Neuronal stem cell (in vitro differentiated cells): ENCODE measurements around the gene TVP23A.

Source experiments
- DNase-seq: peaks from one replicate; pipeline ENCODE4 v3.0.0-alpha.2; 2013; ENCODE audit warnings: low spot score
- H2AFZ ChIP-seq: one replicate; pipeline ENCODE4 v1.6.1; 2013; ENCODE audit warnings: mild to moderate bottlenecking, low read length, inconsistent platforms
- H2AK5ac ChIP-seq: 2 replicates; pipeline ENCODE4 v1.6.1; 2013; ENCODE audit warnings: low read depth, mild to moderate bottlenecking, inconsistent platforms, low read length, moderate library complexity, mixed read lengths
- H2BK120ac ChIP-seq: 2 replicates; pipeline ENCODE4 v1.6.1; 2013; ENCODE audit warnings: low read depth, mild to moderate bottlenecking, inconsistent platforms, low read length, moderate library complexity, mixed read lengths
- H2BK12ac ChIP-seq: one replicate; pipeline ENCODE4 v1.6.1; 2013; ENCODE audit warnings: low read length, inconsistent platforms
- H2BK15ac ChIP-seq: 2 replicates; pipeline ENCODE4 v1.6.1; 2013; ENCODE audit warnings: mild to moderate bottlenecking, low read length, inconsistent platforms, mixed read lengths
- H2BK5ac ChIP-seq: one replicate; pipeline ENCODE4 v1.6.1; 2013; ENCODE audit warnings: inconsistent platforms, mild to moderate bottlenecking, low read length, moderate library complexity
- H3K14ac ChIP-seq: one replicate; pipeline ENCODE4 v1.6.1; 2013; ENCODE audit warnings: low read length, inconsistent platforms
- H3K18ac ChIP-seq: 2 replicates; pipeline ENCODE4 v1.6.1; 2013; ENCODE audit warnings: low read length, inconsistent platforms
- H3K23ac ChIP-seq: 2 replicates; pipeline ENCODE4 v1.6.1; 2013; ENCODE audit warnings: low read depth, mild to moderate bottlenecking, mixed read lengths, low read length, inconsistent platforms; ENCODE audit not compliant: poor library complexity
- H3K27ac ChIP-seq: replicated peaks from 3 replicates; pipeline ENCODE4 v1.5.1; 2013; ENCODE audit warnings: low read length, inconsistent platforms
- H3K27me3 ChIP-seq, 3 experiments: 2 replicates each; pipeline ENCODE4 v1.6.1; 2013; ENCODE audit warnings: low read length in 3 of 3, mild to moderate bottlenecking in 2 of 3, inconsistent platforms in 1 of 3, low read depth in 1 of 3, mixed read lengths in 1 of 3, moderate library complexity in 1 of 3; ENCODE audit not compliant: control insufficient read depth in 3 of 3, insufficient read depth in 3 of 3
- H3K36me3 ChIP-seq, 2 donors: replicated peaks in 1 of 2; 2 replicates each; pipeline ENCODE4 v1.6.1; 2013; ENCODE audit warnings: low read length in 2 of 2; ENCODE audit not compliant: control insufficient read depth in 2 of 2, insufficient read depth in 2 of 2
- H3K4ac ChIP-seq: 2 replicates; pipeline ENCODE4 v1.6.1; 2013; ENCODE audit warnings: inconsistent platforms, mild to moderate bottlenecking, low read length, moderate library complexity
- H3K4me1 ChIP-seq, 2 donors: 1 replicate in 1 of 2; 2 replicates in 1 of 2; pipeline ENCODE4 v1.6.1; 2013; ENCODE audit warnings: low read length in 2 of 2, low read depth in 1 of 2; ENCODE audit not compliant: control insufficient read depth in 2 of 2, insufficient read depth in 1 of 2
- H3K4me2 ChIP-seq: one replicate; pipeline ENCODE4 v1.6.1; 2013; ENCODE audit warnings: mild to moderate bottlenecking, low read length, inconsistent platforms; ENCODE audit not compliant: insufficient read depth, poor library complexity, severe bottlenecking
- H3K4me3 ChIP-seq, 2 donors: 2 replicates each; pipeline ENCODE4 v1.5.1; 2013; ENCODE audit warnings: low read length in 2 of 2, mild to moderate bottlenecking in 2 of 2, inconsistent platforms in 1 of 2, moderate library complexity in 1 of 2
- H3K79me1 ChIP-seq: one replicate; pipeline ENCODE4 v1.6.1; 2013; ENCODE audit warnings: low read depth, mild to moderate bottlenecking, inconsistent platforms, low read length, moderate library complexity
- H3K9ac ChIP-seq: one replicate; pipeline ENCODE4 v1.6.1; 2013; ENCODE audit warnings: mild to moderate bottlenecking, low read depth, low read length, inconsistent platforms; ENCODE audit not compliant: poor library complexity
- H3K9me3 ChIP-seq, 2 donors: replicated peaks in 1 of 2; 2 replicates each; pipeline versions ENCODE3 to v1.6.1; 2013; ENCODE audit warnings: low read length in 2 of 2, mild to moderate bottlenecking in 2 of 2, inconsistent platforms in 1 of 2, low read depth in 1 of 2, mixed read lengths in 1 of 2, moderate library complexity in 1 of 2; ENCODE audit not compliant: control insufficient read depth in 2 of 2, insufficient read depth in 1 of 2
- H4K8ac ChIP-seq: one replicate; pipeline ENCODE4 v1.6.1; 2013; ENCODE audit warnings: low read depth, mild to moderate bottlenecking, inconsistent platforms, low read length, moderate library complexity
- H4K91ac ChIP-seq: one replicate; pipeline ENCODE4 v1.6.1; 2013; ENCODE audit warnings: low read length, low read depth, mild to moderate bottlenecking, inconsistent platforms; ENCODE audit not compliant: poor library complexity
- WGBS, 2 donors: extraction: QIAGEN DNeasy Blood & Tissue Kit; methylation state at CpG; one replicate each; pipeline ENCODE4 v1.1.7; 2013; ENCODE audit warnings: missing lambda C conversion rate in 2 of 2, mixed read lengths in 1 of 2; ENCODE audit not compliant: insufficient read length in 2 of 2, insufficient replicate concordance in 1 of 2; ENCODE audit errors: extremely low coverage in 2 of 2; 5-methylcytosine and 5-hydroxymethylcytosine counted together

The TVP23A gene

DNA sequence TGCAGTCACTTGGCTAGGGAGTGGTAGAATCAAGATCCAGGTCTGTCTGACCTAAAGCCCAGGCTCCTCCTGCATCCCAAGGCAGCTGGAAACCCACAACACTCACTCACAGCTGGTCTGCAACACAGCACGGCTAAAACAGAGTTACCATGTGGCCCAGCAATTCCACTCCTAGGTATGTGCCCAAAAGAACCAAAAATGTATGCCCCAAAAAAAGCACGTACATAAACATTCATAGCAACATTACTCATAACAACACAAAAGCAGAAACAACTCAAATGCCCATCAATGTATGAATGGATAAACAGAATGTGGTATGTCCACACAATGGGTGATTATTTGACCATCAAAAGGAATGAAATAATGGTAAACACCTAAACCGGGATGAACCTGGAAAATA lies 8.9 kb downstream of the TVP23A start:
- Histone ChIP-seq H3K4me3 (no peak overlapping the region), H2BK5ac (no peak overlapping the region), H2AK5ac (no peak overlapping the region), H4K8ac (no peak overlapping the region), H3K18ac (no peak overlapping the region), H3K9ac (no peak overlapping the region), H3K4me1 (no peaks in the 10 kb centered on the region), H3K9me3 (peaks cover 0 to 3% of the 10 kb centered on the region in 2 donors), H2BK12ac (no peak overlapping the region), H3K14ac (no peak overlapping the region), H3K4ac (no peak overlapping the region), H4K91ac (no peak overlapping the region), H3K27me3 (no peaks in the 10 kb centered on the region), H2AFZ (no peak overlapping the region), H3K36me3 (no peaks in the 10 kb centered on the region), H3K27ac (no peak overlapping the region), H2BK15ac (no peak overlapping the region), H3K23ac (no peak overlapping the region), H2BK120ac (no peak overlapping the region), H3K79me1 (peaks cover 1% of the 10 kb centered on the region), H3K4me2 (no peak overlapping the region)
- no peak for DNase-seq
- WGBS, 2 donors, result no CpG with 5 or more reads among the region's 3 CpGs

DNA sequence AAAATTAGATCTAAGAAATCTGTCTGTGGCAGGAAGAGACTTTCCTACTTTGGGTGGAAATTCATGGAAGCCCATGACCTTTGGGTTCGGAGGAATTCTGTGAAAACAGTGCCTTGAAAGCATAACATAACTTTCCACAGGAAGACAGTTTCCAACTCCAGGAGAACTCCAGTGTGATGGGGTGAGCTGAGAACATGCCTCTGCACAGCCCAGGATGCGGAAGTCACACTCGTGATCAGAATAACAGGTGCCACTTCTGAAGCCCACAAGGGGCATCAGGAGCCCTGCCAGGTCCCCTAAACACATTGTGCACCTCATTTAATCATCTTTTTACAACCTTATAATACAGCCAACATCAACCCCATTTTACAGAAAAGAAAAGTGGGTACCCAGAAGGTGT lies 9.7 kb downstream of the TVP23A start:
- H3K23ac ChIP-seq, result no peak overlapping the region
- H3K9me3 ChIP-seq, result peaks cover 0 to 3% of the 10 kb centered on the region in 2 donors
- no peak overlapping the region for H2BK120ac ChIP-seq
- no peak overlapping the region for H2BK15ac ChIP-seq
- no peak overlapping the region for H3K9ac ChIP-seq
- no peak overlapping the region for H2BK5ac ChIP-seq
- H3K36me3 ChIP-seq, result no peaks in the 10 kb centered on the region
- no peak overlapping the region for H3K4ac ChIP-seq
- no peak overlapping the region for H4K8ac ChIP-seq
- H2AFZ ChIP-seq, result no peak overlapping the region
- H3K4me1 ChIP-seq, result no peaks in the 10 kb centered on the region
- no peaks in the 10 kb centered on the region for H3K79me1 ChIP-seq
- no peak for DNase-seq
- no peak overlapping the region for H4K91ac ChIP-seq
- H3K4me2 ChIP-seq, result no peak overlapping the region
- no peak overlapping the region for H3K4me3 ChIP-seq
- no peak overlapping the region for H2AK5ac ChIP-seq
- H3K27ac ChIP-seq, result no peak overlapping the region
- WGBS, 2 donors, result no CpG with 5 or more reads among the region's 3 CpGs
- H3K14ac ChIP-seq, result no peak overlapping the region
- no peak overlapping the region for H3K18ac ChIP-seq
- no peaks in the 10 kb centered on the region for H3K27me3 ChIP-seq
- H2BK12ac ChIP-seq, result no peak overlapping the region

DNA sequence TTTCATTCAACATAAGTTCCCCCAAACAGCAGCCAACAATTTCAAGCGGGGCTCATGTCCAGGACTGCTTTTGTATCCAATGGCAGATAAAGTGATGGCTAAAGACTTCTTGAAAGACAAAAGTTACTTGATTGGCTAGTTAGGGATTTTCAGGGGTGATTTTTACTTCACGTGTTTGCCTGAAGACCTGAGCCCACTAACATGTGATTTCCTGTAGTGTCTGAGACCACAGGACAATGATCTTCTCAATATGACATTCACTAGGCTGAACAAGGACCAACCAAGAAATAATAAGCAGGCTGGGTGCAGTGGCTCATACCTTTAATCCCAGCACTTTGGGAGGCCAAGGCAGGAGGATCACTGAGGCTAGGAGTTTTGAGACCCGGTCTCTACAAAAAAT lies 10.4 kb downstream of the TVP23A start:
- Histone ChIP-seq H4K91ac (no peak overlapping the region), H3K9ac (no peak overlapping the region), H3K4ac (no peak overlapping the region), H3K23ac (no peak overlapping the region), H2AFZ (no peak overlapping the region), H3K27me3 (no peaks in the 10 kb centered on the region), H3K4me3 (no peak overlapping the region), H4K8ac (no peak overlapping the region), H3K36me3 (no peaks in the 10 kb centered on the region), H3K27ac (no peak overlapping the region), H2AK5ac (no peak overlapping the region), H2BK15ac (no peak overlapping the region), H3K18ac (no peak overlapping the region), H2BK120ac (no peak overlapping the region), H3K4me2 (no peak overlapping the region), H2BK5ac (no peak overlapping the region), H3K4me1 (no peaks in the 10 kb centered on the region), H2BK12ac (no peak overlapping the region), H3K14ac (no peak overlapping the region), H3K79me1 (no peaks in the 10 kb centered on the region), H3K9me3 (peaks cover 0 to 3% of the 10 kb centered on the region in 2 donors)
- WGBS, 2 donors, result no CpG with 5 or more reads among the region's 3 CpGs
- no peak for DNase-seq

DNA sequence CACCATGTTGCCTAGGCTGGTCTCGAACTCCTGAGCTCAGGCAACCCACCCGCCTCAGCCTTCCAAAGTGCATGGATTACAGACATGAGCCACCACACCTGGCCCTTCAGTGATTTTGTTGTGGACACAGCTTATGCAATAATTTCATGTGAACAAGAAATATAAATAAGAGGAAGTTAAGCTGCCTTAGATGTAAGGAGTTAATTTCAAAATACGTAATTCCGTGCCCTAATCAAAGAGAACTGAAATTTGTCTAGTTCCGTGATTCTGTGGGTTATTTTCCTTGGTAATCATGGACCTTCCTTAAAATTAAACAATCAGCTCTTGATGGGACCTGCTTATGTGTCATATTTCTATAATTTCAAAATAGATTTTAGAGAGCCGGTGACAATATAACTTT lies 11.9 kb downstream of the TVP23A start:
- DNase-seq, result no peak
- Histone ChIP-seq H2AFZ (no peak overlapping the region), H4K91ac (no peak overlapping the region), H3K4me1 (no peaks in the 10 kb centered on the region), H3K9ac (no peak overlapping the region), H2BK5ac (no peak overlapping the region), H3K23ac (no peak overlapping the region), H4K8ac (no peak overlapping the region), H3K27ac (no peak overlapping the region), H3K4ac (no peak overlapping the region), H2BK15ac (no peak overlapping the region), H2BK12ac (no peak overlapping the region), H3K9me3 (peaks cover 0 to 3% of the 10 kb centered on the region in 2 donors), H3K79me1 (no peaks in the 10 kb centered on the region), H3K18ac (no peak overlapping the region), H3K4me2 (no peak overlapping the region), H2BK120ac (no peak overlapping the region), H3K36me3 (no peaks in the 10 kb centered on the region), H3K27me3 (no peaks in the 10 kb centered on the region), H2AK5ac (no peak overlapping the region), H3K14ac (no peak overlapping the region), H3K4me3 (no peak overlapping the region)
- WGBS, 2 donors, result no CpG with 5 or more reads among the region's 6 CpGs
